ENCODE results near the gene DCAF15. TPM values are rescaled to one million over a fixed set of nuclear protein-coding genes. Genes with fewer than 3 reads are reported as not detected.
"Not testable (repeated sequence)": the region's sequence is repeated elsewhere in the genome, so short reads cannot be mapped to it uniquely, and the experiment has no call there.

The DCAF15 gene, protein sequence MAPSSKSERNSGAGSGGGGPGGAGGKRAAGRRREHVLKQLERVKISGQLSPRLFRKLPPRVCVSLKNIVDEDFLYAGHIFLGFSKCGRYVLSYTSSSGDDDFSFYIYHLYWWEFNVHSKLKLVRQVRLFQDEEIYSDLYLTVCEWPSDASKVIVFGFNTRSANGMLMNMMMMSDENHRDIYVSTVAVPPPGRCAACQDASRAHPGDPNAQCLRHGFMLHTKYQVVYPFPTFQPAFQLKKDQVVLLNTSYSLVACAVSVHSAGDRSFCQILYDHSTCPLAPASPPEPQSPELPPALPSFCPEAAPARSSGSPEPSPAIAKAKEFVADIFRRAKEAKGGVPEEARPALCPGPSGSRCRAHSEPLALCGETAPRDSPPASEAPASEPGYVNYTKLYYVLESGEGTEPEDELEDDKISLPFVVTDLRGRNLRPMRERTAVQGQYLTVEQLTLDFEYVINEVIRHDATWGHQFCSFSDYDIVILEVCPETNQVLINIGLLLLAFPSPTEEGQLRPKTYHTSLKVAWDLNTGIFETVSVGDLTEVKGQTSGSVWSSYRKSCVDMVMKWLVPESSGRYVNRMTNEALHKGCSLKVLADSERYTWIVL
- 24.7 TPM for total RNA-seq

DNA sequence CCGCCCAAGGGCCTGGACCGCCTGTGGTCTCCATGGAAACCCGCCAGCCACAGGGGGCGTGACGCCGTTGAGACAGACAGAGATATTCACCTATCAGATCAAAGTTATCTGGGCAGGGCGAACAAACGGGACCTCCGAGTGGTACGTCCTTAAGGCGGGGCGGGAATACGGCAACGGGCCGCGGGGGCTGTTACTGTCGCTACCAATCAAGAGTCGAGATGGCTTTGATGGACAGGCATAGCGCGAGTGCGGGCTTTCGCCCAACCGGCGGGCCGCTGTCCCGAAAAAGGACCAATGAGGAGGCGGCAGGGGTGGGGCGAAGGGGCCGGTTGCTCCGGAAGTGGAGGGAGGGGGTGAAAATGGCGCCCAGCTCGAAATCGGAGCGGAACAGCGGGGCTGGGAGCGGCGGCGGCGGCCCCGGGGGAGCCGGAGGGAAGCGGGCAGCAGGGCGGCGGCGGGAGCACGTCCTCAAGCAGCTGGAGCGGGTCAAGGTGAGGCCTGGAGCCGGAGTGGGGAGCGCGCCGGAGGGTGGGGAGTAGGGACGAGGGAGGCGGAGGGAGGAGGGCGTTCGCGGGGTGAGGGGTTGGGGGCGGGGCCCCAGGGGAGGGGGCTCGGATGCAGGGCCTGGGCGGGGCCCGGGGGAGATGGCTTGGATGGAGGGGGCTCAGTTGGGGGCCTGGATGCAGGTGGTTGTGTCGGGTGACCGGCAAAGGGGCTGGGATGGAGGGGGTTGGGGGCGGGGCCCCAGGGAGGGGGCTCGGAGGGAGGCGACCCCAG is at the start of gene DCAF15:
TSS of gene DCAF15 (plus strand) at position 356 of the 777 bp plus-strand sequence. CDS start at position 360, 4 bp downstream.
- peak; percentile 99 for DNase-seq (ENCODE audit: low spot score)
- peak; percentile 99 for ATAC-seq
- intact Hi-C loops (cut with DNase I): no loop called here

- intact Hi-C loops (cut with DNase I): no loop called here
- no peak for ATAC-seq
Observed at GRCh38 chr19:13902993-13903555, 49.2 kb upstream of the DCAF15 start.

DNA sequence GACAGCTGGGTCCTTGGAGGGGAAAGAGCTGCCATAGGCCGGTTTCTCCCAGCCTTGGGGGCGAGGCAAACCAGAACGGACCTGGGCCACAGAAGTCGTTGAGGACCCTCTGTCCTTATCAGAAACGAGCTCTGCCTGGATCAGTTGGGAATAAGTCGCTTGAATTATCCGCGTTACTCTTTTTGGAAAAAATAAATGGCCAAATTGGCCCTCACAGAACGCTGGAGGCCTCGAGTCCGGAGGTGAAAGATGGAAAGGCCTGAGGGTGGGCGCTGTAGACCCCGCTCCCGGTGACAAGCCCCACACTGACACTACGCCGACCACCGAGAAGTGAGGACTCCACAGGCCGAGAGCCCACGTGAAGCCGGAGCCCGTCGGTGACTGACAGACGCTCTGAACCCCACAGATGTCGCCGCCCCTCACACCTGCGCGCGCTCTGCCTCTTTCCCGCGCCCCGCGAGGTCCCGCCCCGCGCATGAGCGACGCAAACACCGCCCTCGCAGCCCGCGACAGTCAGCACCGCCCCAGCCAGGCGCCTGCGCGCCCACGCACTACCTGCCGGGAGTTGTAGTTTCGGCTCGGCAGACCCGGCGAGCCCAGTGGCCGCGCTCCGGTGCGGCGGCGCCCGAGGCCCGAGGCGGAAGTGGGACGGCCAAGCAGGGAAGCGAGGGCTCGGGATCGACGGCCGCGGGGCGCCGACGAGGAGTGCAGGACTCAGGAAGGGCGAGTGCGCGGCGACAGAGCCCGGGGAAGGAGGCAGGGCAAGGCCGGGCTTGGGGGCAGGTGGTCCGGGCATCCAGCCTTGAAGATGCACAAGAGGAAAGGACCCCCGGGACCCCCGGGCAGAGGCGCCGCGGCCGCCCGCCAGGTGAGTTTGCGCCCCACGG is 46.4 kb upstream of the DCAF15 start, which contains the start of the genes BRME1 and CC2D1A:
TSS of gene BRME1 (minus strand) at position 484 of the 887 bp plus-strand sequence. CDS start 1,225 bp downstream, outside the sequence.
TSS of gene CC2D1A (plus strand) at position 568 of the 887 bp plus-strand sequence. CDS start at position 809, 241 bp downstream.
- ATAC-seq: peak; percentile 97
- intact Hi-C loops (cut with DNase I): no loop called here

More at GRCh38 chr19:13902993-13903555, 49.2 kb upstream of the DCAF15 start:
- DNase-seq (ENCODE audit: low spot score): no peak

DNA sequence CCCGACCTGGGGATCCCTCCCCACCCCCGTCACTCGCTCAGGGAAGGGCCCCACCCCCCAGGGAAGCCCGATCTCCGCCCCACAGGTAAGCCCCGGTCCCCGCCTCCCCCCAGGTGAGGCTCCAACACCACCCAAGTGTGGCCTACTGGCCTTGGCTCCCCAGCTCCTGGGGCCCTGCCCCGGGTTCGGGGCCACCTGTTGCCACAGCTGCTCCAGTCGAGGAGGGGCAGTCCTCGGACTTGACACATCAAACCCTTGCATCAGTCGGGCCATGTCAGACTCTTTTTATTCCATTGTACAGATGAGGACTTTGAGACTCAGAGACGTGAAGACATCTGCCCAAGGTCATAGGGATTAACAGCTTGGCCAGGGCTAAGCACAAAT is 45.8 kb upstream of the DCAF15 start:
- DNase-seq (ENCODE audit: low spot score): no peak
- intact Hi-C loops (cut with DNase I): no loop called here
- ATAC-seq: peak; percentile 21

More for the DNA sequence above, 46.4 kb upstream of the DCAF15 start, which contains the start of the genes BRME1 and CC2D1A:
- DNase-seq (ENCODE audit: low spot score): peak; percentile 96

DNA sequence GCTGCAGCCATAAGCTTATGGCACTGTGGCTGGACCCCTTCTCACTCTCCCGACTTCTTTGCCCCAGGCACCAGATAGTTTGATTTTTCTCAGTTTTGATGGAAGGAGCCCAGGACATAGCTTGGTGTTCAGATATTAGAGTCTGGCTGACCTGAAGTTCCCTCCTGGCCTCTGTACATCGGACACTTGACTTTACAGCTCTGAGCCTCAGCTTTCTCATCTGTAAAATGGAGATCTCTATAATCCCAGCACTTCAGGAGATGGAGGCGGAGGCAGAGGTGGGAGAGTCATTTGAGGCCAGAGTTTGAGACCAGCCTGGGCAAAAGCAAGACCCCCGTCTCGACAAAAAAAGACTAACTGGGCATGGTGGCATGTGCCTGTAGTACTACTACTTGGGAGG is 45.4 kb upstream of the DCAF15 start:
- ATAC-seq (no peak), DNase-seq (ENCODE audit: low spot score) (no peak)
- intact Hi-C loops (cut with DNase I): no loop called here

DNA sequence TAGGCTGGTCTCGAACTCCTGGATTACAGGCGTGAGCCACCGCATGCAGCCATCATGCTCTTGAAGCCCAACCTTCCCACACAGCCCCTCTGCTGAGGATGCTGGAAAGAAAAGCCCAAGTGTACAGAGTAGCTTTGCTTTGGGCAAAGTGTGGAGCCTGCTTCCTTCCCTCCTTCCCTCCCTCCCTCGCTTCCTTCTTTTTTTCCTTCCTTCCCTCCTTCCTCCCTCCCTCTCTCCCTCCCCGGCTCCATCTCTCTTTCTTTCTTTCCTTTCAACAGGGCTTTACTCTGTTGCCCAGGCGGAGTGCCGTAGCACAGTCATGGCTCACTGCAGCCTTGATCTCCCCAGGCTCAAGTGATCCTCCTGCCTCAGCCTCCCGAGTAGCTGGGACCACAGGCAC is 43.6 kb upstream of the DCAF15 start:
- no peak for DNase-seq (ENCODE audit: low spot score)
- intact Hi-C loops (cut with DNase I): no loop called here
- no peak for ATAC-seq

DNA sequence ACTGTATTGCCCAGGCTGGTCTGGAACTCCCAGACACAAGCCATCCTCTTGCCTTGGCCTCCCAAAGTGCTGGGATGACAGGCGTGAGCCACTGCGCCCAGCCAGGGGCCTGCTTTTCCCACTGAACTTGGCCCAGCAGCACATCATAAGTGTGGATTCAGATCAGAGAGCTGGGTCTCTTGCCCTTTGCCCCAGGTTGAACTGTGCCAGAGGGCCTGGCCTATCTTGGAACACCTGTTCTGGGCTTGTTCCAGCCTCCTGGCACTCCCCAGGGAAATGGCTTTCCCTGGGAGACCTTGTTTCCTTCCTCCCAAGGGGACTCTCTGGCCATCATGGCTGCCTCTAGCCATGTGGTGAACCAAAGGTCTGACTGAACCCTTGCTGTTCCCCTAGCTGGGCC is 42.9 kb upstream of the DCAF15 start:
- intact Hi-C loops (cut with DNase I): no loop called here
- DNase-seq (ENCODE audit: low spot score) (no peak), ATAC-seq (no peak)

GRCh38 chr19:13913352-13913751 is 39.0 kb upstream of the DCAF15 start:
- DNase-seq (ENCODE audit: low spot score): no peak
- ATAC-seq: no peak
- intact Hi-C loops (cut with DNase I): no loop called here

- intact Hi-C loops (cut with DNase I): no loop called here
- no peak for ATAC-seq
Observed at GRCh38 chr19:13914777-13915176, 37.5 kb upstream of the DCAF15 start.

DNA sequence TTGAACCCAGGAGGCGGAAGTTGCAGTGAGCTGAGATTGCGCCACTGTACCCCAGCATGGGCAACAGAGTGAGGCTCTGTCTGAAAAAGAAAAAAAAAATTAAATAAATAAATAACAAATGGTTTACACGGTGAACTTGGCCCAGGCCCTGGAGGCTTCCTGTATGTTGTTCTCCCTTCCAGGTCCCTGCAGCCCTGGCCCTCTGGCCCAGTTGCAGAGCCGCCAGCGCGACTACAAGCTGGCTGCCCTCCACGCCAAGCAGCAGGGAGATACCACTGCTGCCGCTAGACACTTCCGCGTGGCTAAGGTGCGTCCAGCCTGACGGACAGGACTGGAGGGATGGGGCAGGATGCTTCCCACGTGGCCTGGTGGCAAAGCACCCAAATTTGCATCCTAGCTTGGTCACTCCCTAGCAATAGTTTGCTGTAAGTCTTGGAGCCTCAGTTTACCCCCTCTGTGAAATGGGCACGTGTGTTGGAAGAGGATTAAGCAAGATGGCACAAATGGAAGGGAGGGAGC is 34.4 kb upstream of the DCAF15 start:
- no peak for ATAC-seq
- intact Hi-C loops (cut with DNase I): no loop called here
- no peak for DNase-seq (ENCODE audit: low spot score)

More at GRCh38 chr19:13914777-13915176, 37.5 kb upstream of the DCAF15 start:
- DNase-seq (ENCODE audit: low spot score): no peak

DNA sequence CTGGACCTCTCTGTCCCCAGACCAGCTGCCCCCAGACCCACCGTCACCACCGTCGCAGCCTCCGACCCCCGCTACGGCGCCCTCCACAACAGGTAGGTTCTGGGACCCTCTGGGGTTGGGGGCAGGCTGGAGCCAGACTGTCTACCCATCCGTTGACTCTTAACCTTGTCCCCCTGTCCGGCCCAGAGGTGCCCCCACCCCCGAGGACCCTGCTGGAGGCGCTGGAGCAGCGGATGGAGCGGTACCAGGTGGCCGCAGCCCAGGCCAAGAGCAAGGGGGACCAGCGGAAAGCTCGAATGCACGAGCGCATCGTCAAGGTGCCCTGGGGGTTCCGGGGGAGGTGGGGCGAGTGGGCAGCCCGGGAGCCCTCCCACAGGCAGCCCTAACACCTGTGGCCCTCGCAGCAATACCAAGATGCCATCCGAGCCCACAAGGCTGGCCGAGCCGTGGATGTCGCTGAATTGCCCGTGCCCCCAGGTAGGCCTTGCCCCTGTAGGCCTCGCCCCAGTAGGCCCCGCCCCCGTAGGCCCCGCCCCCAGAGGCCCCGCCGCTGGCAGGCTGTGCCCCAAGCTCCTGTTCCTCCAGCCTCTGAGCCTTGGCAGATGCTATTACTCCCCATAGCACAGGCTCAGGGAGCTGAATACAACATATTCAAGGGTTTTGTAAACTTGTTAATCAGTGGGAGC is 33.4 kb upstream of the DCAF15 start:
- intact Hi-C loops (cut with DNase I): no loop called here
- ATAC-seq (no peak), DNase-seq (ENCODE audit: low spot score) (no peak)

DNA sequence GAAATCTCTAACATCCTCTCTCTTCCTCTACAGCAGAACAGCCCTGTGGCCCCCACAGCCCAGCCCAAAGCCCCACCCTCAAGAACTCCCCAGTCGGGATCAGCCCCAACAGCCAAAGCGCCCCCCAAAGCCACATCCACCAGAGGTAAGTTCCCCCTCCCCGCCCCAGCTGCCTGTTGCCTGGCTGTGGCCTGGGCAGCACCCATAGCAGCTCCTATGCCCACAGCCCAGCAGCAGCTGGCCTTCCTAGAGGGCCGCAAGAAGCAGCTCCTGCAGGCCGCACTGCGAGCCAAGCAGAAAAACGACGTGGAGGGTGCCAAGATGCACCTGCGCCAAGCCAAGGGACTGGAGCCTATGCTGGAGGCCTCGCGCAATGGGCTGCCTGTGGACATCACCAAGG is 31.8 kb upstream of the DCAF15 start:
- intact Hi-C loops (cut with DNase I): no loop called here
- ATAC-seq (no peak), DNase-seq (ENCODE audit: low spot score) (no peak)

DNA sequence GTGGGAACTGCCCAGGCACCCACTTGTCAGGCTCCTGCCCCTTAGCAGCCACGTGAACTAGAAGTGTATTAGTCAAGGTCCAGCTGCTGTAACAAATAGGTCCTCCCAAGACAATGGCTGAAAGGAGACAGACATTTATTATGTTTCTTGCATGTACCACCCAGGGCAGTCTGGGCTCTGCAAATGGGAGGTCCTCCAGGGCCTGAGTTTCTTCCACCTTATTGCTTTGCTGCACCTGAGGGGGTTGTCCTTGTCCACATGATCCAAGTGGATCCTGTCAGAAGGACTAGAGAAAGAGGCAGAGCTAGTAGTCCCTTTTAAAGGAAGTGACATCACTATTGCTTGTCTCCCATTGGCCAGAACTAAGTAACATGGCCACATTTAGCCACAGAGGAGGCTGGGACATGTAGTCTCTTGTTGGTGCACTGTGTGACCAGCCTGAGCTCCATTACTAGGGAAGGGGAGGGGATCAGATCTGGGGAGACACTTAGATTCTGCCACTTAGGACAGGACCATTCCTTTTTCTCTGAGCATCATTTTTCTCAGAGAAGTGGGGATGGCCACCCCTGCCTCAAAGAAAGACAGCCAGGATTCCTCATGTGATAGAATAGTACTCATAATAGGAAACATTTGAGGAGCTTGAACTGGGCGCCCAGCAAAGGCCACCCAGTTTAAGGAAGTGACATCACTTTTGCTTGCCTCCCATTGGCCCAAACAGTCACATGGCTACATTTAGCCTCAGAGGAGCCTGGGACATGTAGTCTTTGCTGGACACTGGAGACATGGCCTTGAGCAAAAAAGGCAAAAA is 31.2 kb upstream of the DCAF15 start:
- intact Hi-C loops (cut with DNase I): no loop called here
- DNase-seq (ENCODE audit: low spot score) (no peak), ATAC-seq (peak; percentile 82)

GRCh38 chr19:13922118-13922517 is 30.2 kb upstream of the DCAF15 start:
- ATAC-seq; DNase-seq (ENCODE audit: low spot score); intact Hi-C loops (cut with DNase I): not testable (repeated sequence)

DNA sequence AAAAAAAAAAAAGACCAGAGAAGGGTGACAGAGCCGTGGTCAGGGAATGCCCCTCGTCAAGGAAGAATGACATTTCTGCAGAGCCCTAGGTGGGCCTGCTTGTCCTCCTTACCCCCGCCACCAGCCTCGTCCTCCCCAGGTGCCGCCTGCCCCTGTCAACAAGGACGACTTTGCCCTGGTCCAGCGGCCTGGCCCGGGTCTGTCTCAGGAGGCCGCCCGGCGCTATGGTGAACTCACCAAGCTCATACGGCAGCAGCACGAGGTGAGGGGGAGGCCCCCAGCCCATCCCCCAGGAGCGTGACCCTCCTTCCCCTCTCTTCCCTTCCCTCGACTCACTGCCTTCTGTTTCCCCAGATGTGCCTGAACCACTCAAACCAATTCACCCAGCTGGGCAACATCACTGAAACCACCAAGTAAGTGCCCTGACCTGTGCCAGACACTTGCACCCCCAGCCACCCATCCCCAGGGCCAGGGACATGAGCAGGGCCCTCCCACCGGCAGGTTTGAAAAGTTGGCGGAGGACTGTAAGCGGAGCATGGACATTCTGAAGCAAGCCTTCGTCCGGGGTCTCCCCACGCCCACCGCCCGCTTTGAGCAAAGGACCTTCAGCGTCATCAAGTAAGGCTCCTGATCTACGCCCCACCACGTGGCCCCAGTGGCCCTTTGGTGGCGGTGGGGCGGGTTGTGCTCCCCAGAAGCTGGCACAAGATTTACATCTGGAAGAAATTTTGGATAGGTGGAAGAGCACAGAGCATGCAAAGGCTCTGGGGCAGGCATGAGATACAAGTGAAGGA is 28.9 kb upstream of the DCAF15 start:
- intact Hi-C loops (cut with DNase I): no loop called here
- no peak for ATAC-seq
- no peak for DNase-seq (ENCODE audit: low spot score)

- no peak for ATAC-seq
- DNase-seq (ENCODE audit: low spot score): no peak
- intact Hi-C loops (cut with DNase I): no loop called here
Observed at GRCh38 chr19:13926010-13926409, 26.3 kb upstream of the DCAF15 start.
